Activated T-cell treated with anti-CD3 and anti-CD28 coated beads, Interleukin-2, amount 50 U/mL, for 72 hours (primary cell): ENCODE measurements around the gene OTOR. TPM values are rescaled to one million over a fixed set of nuclear protein-coding genes. Genes with fewer than 3 reads are reported as not detected.

Experiments used
- ATAC-seq, 2 donors: fragments of 150-1000 bp; cut with Tn5 transposase; replicated peaks in 1 of 2; 2 replicates each; pipeline ENCODE4 v1.10.0; 2021; ENCODE audit warnings: moderate library complexity in 2 of 2, mild to moderate bottlenecking in 1 of 2
- DNase-seq, 2 donors: peaks; one replicate each; pipeline ENCODE4 v3.0.0; 2021 to 2022; ENCODE audit warnings: mixed read lengths in 1 of 2
- H3K27ac Mint-ChIP-seq: one replicate; pipeline ENCODE4 v1.8.0; 2022; ENCODE audit warnings: mild to moderate bottlenecking, moderate library complexity, mixed read lengths
- H3K27me3 Mint-ChIP-seq: one replicate; pipeline ENCODE4 v1.8.0; 2022; ENCODE audit warnings: low read depth, mixed read lengths
- H3K36me3 Mint-ChIP-seq, 2 donors: one replicate each; pipeline ENCODE4 v1.8.0; 2022; ENCODE audit warnings: mixed read lengths in 2 of 2, mild to moderate bottlenecking in 1 of 2; ENCODE audit not compliant: insufficient read depth in 2 of 2
- H3K4me1 Mint-ChIP-seq: one replicate; pipeline ENCODE4 v1.8.0; 2022; ENCODE audit warnings: low read depth, mixed read lengths
- H3K4me3 Mint-ChIP-seq, 2 donors: one replicate each; pipeline ENCODE4 v1.8.0; 2022; ENCODE audit warnings: mild to moderate bottlenecking in 2 of 2, mixed read lengths in 2 of 2, moderate library complexity in 2 of 2
- H3K9me3 Mint-ChIP-seq, 2 donors: one replicate each; pipeline ENCODE4 v1.8.0; 2022; ENCODE audit warnings: mixed read lengths in 2 of 2
- total RNA-seq, 2 donors: library from RNA; stranded (reverse); gene quantifications; one replicate each; pipeline ENCODE4 v1.2.3, GENCODE V29; 2022

OTOR gene
- total RNA-seq, 2 donors from 2014 or later: not detected

DNA sequence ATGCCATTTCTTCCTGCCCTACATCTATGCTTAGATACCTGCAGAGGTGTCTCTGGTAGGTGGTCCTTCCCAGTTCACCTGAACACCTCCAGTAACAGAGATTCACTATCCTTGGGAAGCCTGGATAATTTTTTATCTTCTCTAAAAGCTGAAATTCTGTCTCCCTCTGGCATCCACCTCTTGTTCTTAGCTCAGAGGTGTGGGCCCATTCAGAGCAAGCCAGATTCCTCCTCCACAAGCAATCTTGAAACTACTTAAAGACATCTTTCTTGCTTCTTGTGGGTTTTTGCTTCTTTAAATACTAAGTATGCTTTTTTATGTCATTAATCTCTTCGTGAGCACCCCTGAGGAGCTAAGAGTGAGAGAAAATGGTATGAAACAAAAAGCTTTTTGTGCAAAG, 28.7 kb upstream of the OTOR start:
- Mint-ChIP-seq H3K9me3 (no peaks in the 10 kb centered on the region), H3K36me3 (no peaks in the 10 kb centered on the region)

DNA sequence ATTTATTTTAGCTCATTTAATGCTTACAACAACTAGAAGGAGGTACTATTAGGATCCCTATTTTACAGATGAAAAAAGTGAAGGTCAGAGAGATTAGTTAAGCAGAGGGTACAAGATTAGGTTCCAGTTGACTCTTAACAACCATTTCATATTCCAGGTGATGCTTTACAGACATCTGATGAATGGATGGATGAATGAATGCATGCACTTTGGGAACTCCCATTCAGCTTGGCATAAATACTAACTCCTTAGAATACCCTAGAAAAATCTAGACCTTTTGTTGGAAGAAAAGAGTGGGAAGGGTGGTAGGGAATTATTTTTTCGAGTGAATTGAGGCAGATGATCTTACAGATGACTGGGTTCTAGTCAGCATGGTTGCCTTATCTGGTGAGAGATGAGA, 19.1 kb upstream of the OTOR start:
- H3K4me1 Mint-ChIP-seq: peaks cover 44% of the 10 kb centered on the region
- DNase-seq: no peak
- peaks cover 0 to 5% of the 10 kb centered on the region in 2 donors for H3K9me3 Mint-ChIP-seq
- H3K27me3 Mint-ChIP-seq: peaks cover 12% of the 10 kb centered on the region
- H3K36me3 Mint-ChIP-seq: peaks cover 18 to 22% of the 10 kb centered on the region in 2 donors
- H3K4me3 Mint-ChIP-seq: peak overlapping the region; percentile 92 to 99
- no peak for ATAC-seq
- peak overlapping the region; percentile 87 for H3K27ac Mint-ChIP-seq

More for the DNA sequence above, 28.7 kb upstream of the OTOR start:
- H3K27me3 Mint-ChIP-seq: peaks cover 23% of the 10 kb centered on the region
- DNase-seq: no peak
- H3K4me1 Mint-ChIP-seq: no peaks in the 10 kb centered on the region
- H3K4me3 Mint-ChIP-seq: no peak overlapping the region
- no peak overlapping the region for H3K27ac Mint-ChIP-seq
- no peak for ATAC-seq

DNA sequence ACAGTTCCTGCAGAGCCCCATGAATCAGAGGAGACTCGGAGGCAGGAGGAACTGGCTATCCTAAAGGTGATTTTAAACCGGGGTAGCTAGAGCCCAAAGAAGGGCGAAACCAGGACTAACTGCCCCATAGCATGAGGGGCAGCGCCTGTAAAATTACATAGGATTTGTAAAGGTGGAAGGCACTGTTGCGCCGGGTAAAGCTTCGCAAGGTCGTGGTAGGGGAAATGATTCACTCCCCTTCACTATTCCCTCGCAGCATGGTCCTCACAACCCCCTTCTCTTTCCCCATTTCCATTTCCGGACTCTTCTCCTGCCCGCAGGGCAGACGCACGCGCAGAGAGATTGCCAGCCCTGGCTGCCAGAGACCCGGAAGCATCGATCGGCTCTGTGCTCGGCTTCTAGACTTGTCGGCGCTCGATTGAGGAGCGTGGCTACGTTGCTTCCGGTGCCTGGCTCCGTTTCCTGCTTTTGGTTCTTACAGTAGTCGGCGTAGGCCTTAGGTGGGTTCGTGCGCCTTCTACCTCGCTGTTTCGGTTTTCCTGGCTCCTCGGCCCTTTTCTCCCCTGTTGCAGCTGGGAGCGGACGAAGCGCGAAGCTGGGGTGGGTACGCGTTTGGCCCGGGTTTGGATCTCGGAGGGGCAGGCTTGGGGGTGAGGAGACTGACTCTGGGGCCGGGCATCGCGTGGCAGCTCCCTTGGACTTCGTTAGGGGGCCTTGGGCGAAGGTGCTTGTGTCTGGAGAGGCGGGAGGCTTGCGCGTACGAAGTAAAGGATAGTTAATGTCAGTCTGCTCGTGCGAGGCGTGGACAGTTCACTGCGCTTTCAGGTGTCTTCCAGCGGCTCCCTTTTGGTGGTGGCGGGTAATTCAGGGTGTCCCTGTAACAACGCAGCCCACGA, 18.3 kb upstream of the OTOR start, which contains the start of gene SNRPB2:
Gene SNRPB2 (plus strand): TSS at position 462 of the 896 bp plus-strand sequence. CDS start 1,677 bp downstream, outside the sequence.
- peaks cover 0 to 5% of the 10 kb centered on the region in 2 donors for H3K9me3 Mint-ChIP-seq
- H3K4me3 Mint-ChIP-seq: peak within 1 kb of the TSS; percentile 92 to 99
- H3K36me3 Mint-ChIP-seq: peaks cover 17 to 27% of the 10 kb centered on the region in 2 donors
- peak within 1 kb of the TSS; percentile 94 for H3K27ac Mint-ChIP-seq
- ATAC-seq (peak; percentile 90 to 93), DNase-seq (peak; percentile 90 to 91)
- peaks cover 9% of the 10 kb centered on the region for H3K27me3 Mint-ChIP-seq
- peaks cover 51% of the 10 kb centered on the region for H3K4me1 Mint-ChIP-seq

DNA sequence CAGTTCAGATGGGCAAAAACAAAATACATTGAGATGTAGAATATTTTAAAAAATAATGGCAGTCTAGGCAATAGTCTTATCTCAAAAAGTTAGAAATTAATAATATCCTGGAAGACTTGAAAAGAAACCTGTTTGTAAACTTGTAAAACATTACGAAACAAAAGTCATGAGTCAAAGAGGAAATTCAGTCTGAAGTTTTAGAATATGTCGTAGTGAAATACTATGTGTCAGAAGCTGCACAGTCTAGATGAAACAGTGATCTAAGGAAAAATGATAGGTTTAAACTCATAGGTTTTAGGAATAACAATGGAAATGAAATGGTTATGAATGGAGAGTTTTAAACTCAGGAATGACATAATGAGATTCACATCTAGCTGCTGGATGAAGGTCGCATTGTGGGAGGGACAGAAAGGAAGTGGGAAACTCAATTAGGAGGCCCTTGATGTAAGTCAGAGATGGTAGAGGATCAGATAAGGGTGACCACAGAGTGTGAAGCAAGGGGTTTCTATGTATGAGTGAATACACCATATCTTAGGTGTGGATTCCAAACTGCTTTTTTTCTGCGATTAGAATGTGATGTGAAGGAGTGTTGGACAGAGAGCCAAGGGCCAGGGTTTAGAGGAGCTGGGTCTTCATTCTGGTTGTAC, 15.5 kb upstream of the OTOR start:
- peaks cover 0 to 5% of the 10 kb centered on the region in 2 donors for H3K9me3 Mint-ChIP-seq
- no peaks in the 10 kb centered on the region for H3K27me3 Mint-ChIP-seq
- peak; percentile 70 to 80 for ATAC-seq
- peaks cover 63% of the 10 kb centered on the region for H3K4me1 Mint-ChIP-seq
- peak overlapping the region; percentile 38 to 82 for H3K4me3 Mint-ChIP-seq
- DNase-seq: peak; percentile 27 to 39
- peaks cover 21 to 40% of the 10 kb centered on the region in 2 donors for H3K36me3 Mint-ChIP-seq
- peak overlapping the region; percentile 92 for H3K27ac Mint-ChIP-seq

DNA sequence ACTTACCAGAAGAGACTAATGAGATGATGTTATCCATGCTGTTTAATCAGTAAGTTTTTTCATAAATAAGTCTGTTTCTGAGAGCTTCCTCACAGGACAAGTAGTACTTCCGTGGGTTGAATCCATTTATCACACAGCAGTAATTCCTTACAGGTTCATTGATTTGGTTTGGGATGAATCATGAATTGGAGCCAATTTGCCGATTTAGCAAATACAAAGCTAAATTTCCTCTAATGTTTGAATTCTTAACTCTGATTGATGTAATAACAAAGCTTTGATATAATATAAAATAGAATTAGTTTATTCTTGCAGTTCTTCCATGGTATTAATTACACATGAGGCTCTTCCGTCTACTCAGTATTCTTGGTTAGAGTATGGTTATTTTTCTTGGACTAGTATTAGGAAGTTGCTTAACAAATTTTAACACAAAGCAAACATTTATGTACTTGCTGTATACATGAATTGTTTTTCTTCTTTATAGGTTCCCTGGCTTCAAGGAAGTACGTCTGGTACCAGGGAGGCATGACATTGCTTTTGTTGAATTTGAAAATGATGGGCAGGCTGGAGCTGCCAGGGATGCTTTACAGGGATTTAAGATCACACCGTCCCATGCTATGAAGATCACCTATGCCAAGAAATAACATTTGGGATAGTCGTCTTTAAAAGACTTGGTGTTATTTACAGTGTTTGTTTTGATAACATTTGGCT, 7.6 kb upstream of the OTOR start:
- H3K27me3 Mint-ChIP-seq: peaks cover 5% of the 10 kb centered on the region
- DNase-seq: no peak
- no peak overlapping the region for H3K4me3 Mint-ChIP-seq
- peaks cover 11 to 26% of the 10 kb centered on the region in 2 donors for H3K36me3 Mint-ChIP-seq
- no peaks in the 10 kb centered on the region for H3K9me3 Mint-ChIP-seq
- ATAC-seq: no peak
- H3K27ac Mint-ChIP-seq: peak overlapping the region; percentile 29
- peaks cover 5% of the 10 kb centered on the region for H3K4me1 Mint-ChIP-seq

DNA sequence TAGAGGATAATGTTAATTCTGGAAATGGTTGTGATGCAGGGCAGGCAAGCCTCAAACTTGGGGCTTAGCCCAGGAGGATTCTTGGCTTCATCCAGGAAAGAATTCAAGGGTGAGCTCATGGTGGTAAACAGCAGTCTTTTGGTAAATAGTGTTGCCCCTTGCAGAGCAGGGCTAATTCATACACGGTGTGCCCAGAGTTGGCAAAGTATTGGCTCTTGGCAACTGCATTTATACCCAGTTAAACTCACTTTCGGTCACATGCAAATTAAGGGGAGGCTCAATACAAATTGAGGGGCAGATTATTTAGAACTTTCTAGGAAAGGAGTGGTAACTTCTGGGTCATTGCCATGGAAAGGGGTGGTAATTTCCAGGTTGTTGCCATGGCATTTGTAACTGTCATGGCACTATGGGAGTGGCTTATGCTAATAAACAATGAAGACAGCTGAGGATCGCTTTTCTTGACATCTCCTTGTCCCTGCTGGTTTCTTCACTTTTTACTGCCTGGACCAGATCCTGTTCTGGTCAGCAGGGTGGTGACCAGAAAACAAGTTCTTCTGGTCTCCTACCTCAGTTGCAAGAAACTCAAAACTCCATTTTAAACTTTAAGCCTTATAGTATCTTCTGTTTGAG, 3.9 kb upstream of the OTOR start:
- H3K4me1 Mint-ChIP-seq: no peaks in the 10 kb centered on the region
- DNase-seq (no peak), ATAC-seq (no peak)
- no peak overlapping the region for H3K27ac Mint-ChIP-seq
- H3K9me3 Mint-ChIP-seq: no peaks in the 10 kb centered on the region
- peaks cover 4 to 14% of the 10 kb centered on the region in 2 donors for H3K36me3 Mint-ChIP-seq
- peaks cover 21% of the 10 kb centered on the region for H3K27me3 Mint-ChIP-seq
- no peak overlapping the region for H3K4me3 Mint-ChIP-seq

DNA sequence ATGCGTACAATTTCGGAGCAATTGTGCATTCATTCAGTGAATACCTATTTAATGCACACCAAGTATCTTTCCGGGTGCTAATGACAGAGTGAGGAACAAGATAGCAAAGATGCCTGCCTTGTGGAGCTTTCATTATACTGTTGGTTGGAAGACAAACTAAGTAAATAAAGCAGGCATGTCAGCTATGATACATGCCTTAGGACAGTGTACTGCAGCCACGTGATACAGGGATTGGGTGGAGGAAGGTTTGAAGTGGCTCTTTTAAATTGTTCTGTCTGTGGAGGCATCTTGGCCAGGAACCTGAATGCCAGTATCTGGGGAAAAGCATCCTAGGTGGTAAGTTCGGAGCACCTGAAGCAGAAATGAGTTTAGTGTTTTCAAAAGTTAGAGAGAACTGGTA, 3.0 kb upstream of the OTOR start:
- Mint-ChIP-seq H3K36me3 (peaks cover 4 to 6% of the 10 kb centered on the region in 2 donors), H3K9me3 (no peaks in the 10 kb centered on the region), H3K4me3 (no peak overlapping the region), H3K27ac (no peak overlapping the region), H3K4me1 (no peaks in the 10 kb centered on the region), H3K27me3 (peaks cover 28% of the 10 kb centered on the region)
- ATAC-seq (no peak), DNase-seq (no peak)

DNA sequence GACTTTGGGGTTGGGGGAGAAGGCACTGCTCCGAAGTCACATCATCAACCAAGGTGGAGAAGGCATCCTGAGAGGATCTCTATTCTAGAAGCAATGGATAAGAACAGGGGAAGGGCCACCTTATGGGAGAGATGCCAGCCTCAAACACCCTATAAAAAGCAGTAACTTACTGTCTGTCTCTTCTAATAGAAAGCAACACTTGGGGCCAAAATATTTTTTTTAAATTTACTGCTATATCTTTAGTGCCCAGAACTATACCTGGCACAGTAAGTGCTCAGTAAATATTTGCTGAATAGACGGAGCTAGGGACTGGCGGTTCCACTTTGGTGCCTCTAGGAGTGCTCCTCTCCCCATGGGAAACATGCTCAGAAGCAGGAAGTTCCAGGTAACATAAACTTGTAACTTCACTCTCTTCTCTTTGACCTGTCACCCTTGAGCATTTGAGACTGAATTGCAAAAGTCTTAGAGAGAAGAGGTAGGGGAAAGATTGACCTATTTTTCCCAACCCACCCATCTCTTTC, 807 bp upstream of the OTOR start:
- no peaks in the 10 kb centered on the region for H3K4me1 Mint-ChIP-seq
- no peaks in the 10 kb centered on the region for H3K36me3 Mint-ChIP-seq

DNA sequence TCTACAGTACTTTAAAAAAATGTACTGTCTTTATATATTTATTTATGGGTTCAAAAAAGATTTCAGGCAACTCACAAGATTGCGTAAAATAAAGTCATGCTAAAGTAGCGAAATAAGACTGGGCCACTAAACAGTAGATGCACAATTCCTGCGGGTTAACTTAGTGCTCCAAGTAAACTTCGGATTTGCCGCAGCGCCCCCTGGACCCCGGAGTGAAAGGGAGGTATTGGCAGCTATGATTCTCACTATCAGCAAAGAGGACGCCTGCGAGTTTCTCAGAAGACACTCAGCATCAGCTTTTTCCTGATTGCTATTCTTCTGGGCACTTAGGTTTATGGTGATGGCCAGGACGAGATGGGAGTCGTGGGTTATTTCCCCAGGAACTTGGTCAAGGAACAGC, 1.4 kb downstream of the OTOR start:
- no peak overlapping the region for H3K27ac Mint-ChIP-seq
- H3K27me3 Mint-ChIP-seq: peaks cover 38% of the 10 kb centered on the region
- no peak overlapping the region for H3K4me3 Mint-ChIP-seq
- no peaks in the 10 kb centered on the region for H3K4me1 Mint-ChIP-seq
- H3K36me3 Mint-ChIP-seq: no peaks in the 10 kb centered on the region
- H3K9me3 Mint-ChIP-seq: no peaks in the 10 kb centered on the region
- ATAC-seq (no peak), DNase-seq (no peak)

More for the DNA sequence above, 807 bp upstream of the OTOR start:
- peaks cover 35% of the 10 kb centered on the region for H3K27me3 Mint-ChIP-seq
- DNase-seq: no peak
- no peaks in the 10 kb centered on the region for H3K9me3 Mint-ChIP-seq
- H3K4me3 Mint-ChIP-seq: no peak overlapping the region
- no peak overlapping the region for H3K27ac Mint-ChIP-seq
- no peak for ATAC-seq

DNA sequence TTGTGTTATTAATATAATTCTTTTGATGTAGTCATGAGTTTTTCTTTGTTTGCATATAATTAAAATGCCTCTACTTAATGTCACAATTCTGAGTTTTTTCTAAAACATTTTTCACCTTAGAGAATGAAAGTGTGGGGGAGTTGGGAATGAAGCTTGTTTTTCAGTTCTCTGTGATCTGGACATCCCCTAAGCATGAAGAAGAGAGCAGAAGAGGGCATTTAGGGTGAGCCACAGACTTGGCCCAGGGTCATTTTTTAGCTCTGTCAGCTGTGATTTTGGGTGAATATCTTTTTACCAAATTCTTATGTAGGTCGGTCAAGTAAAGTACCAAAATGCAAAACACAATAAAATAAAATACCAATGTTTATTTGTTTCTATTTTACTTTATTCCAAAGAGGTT, 3.9 kb downstream of the OTOR start:
- ATAC-seq (no peak), DNase-seq (no peak)
- no peaks in the 10 kb centered on the region for H3K4me1 Mint-ChIP-seq
- H3K27ac Mint-ChIP-seq: no peak overlapping the region
- H3K4me3 Mint-ChIP-seq: no peak overlapping the region
- peaks cover 0 to 2% of the 10 kb centered on the region in 2 donors for H3K36me3 Mint-ChIP-seq
- peaks cover 0 to 7% of the 10 kb centered on the region in 2 donors for H3K9me3 Mint-ChIP-seq
- peaks cover 31% of the 10 kb centered on the region for H3K27me3 Mint-ChIP-seq

DNA sequence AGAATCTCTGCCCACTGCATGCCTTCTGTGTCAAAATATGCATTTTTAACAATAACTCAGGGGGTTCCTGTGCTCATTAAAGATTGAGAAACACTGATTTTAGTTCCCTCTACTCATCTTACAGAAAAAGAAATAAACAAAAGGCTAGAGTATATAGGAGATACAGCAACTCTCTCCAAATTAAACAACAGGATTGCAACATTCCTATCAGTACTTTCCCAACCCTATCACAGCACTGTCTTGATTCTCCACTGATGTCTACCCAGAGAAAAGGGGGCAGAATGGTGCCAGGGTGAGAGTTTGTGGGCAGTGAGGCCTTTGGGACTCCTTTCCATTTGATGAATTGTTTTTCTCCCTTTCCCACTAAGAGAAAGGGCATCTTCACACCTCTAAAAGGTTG, 4.7 kb downstream of the OTOR start:
- peaks cover 0 to 7% of the 10 kb centered on the region in 2 donors for H3K9me3 Mint-ChIP-seq
- H3K27ac Mint-ChIP-seq: no peak overlapping the region
- H3K27me3 Mint-ChIP-seq: peaks cover 29% of the 10 kb centered on the region
- DNase-seq (no peak), ATAC-seq (no peak)
- no peak overlapping the region for H3K4me3 Mint-ChIP-seq
- H3K4me1 Mint-ChIP-seq: no peaks in the 10 kb centered on the region
- peaks cover 0 to 2% of the 10 kb centered on the region in 2 donors for H3K36me3 Mint-ChIP-seq

DNA sequence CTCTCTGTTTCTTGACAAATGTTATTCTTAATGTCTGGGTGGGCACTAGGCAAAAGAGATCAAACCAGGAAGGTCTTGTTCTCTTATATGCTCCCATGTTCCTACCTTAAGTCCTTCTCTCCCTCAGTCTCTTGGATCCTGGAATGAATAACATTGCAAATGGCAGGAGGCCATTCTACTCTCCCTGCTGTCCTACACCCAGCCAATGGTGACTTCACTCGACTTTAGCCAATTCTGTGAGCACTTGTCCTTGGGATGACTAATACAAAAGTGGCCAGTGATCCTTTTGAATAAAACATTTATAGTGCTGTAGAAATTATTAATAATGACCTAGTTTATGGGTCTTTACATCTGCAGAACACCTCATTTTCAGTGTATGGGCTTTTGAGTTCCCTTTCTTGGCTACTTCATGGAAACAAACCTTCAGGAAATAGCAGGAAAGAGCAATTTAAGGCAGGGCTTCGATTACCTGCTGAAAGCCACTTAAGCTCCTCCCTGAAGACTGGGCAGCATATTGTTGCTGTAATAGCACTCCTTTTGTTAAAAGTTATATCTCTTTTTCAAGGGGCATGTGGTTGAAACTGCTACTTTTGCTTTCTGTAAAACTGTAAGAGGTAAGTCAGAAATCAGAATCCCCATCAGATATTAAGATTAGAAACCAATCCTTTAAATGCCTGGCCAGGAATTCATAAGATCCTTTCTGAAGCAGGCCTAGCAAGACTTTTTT, 10.5 kb downstream of the OTOR start:
- ATAC-seq (peak in 1 of 2 donors; percentile 25), DNase-seq (no peak)
- Mint-ChIP-seq H3K4me3 (no peak overlapping the region), H3K27ac (no peak overlapping the region), H3K27me3 (peaks cover 15% of the 10 kb centered on the region), H3K9me3 (peaks cover 0 to 7% of the 10 kb centered on the region in 2 donors), H3K36me3 (peaks cover 0 to 2% of the 10 kb centered on the region in 2 donors), H3K4me1 (peaks cover 10% of the 10 kb centered on the region)
